Right renal cortex interstitium (tissue), 3 donors: ENCODE results near the gene PPARD. TPM values are rescaled to one million over a fixed set of nuclear protein-coding genes. Genes with fewer than 3 reads are reported as not detected.

Experiments used
- DNase-seq, 3 donors: peaks; one replicate each; pipeline ENCODE4 v3.0.0-alpha.2; 2013; ENCODE audit warnings: low read depth in 3 of 3, low spot score in 2 of 3
- polyA plus RNA-seq, 3 donors: library from polyadenylated mRNA; unstranded; fragments of 120-200 nt; gene quantifications; one replicate each; pipeline ENCODE4 v1.2.1, GENCODE V29; 2013; ENCODE audit not compliant: insufficient read length in 3 of 3

The PPARD gene
- polyA plus RNA-seq, 3 donors = 18.6 to 21.2 (median 20.9) TPM

GRCh38 chr6:35351422-35351821 is 9.1 kb downstream of the PPARD start:
- no peak for DNase-seq

GRCh38 chr6:35352735-35353134 is 10.4 kb downstream of the PPARD start:
- DNase-seq = no peak

GRCh38 chr6:35354361-35355135 is 12.2 kb downstream of the PPARD start:
- DNase-seq = no peak

- no peak for DNase-seq
Observed at GRCh38 chr6:35356391-35356790, 14.0 kb downstream of the PPARD start.

GRCh38 chr6:35357677-35358076 is 15.3 kb downstream of the PPARD start:
- no peak for DNase-seq

GRCh38 chr6:35358086-35358485 is 15.7 kb downstream of the PPARD start:
- DNase-seq = no peak

GRCh38 chr6:35359346-35359743 is 17.0 kb downstream of the PPARD start:
- no peak for DNase-seq

- no peak for DNase-seq
Observed at GRCh38 chr6:35359744-35360348, 17.5 kb downstream of the PPARD start.

GRCh38 chr6:35360349-35361138 is 18.2 kb downstream of the PPARD start:
- no peak for DNase-seq

GRCh38 chr6:35362200-35362599 is 19.8 kb downstream of the PPARD start:
- no peak for DNase-seq

- peak in 1 of 3 donors; percentile 58 for DNase-seq
Observed at GRCh38 chr6:35363293-35363750, 21.0 kb downstream of the PPARD start.

- DNase-seq = no peak
Observed at GRCh38 chr6:35365594-35366203, 23.3 kb downstream of the PPARD start.

- DNase-seq = no peak
Observed at GRCh38 chr6:35366204-35366596, 23.8 kb downstream of the PPARD start.

GRCh38 chr6:35367646-35368037 is 25.3 kb downstream of the PPARD start:
- DNase-seq = no peak

- DNase-seq = no peak
Observed at GRCh38 chr6:35368038-35368887, 25.9 kb downstream of the PPARD start.

GRCh38 chr6:35370124-35370741 is 27.9 kb downstream of the PPARD start:
- DNase-seq = no peak

- DNase-seq = no peak
Observed at GRCh38 chr6:35370785-35371493, 28.6 kb downstream of the PPARD start.

GRCh38 chr6:35371494-35372262 is 29.3 kb downstream of the PPARD start:
- no peak for DNase-seq
